ENCODE measurements around the gene SLC10A3. TPM values are rescaled to one million over a fixed set of nuclear protein-coding genes. Genes with fewer than 3 reads are reported as not detected.

SLC10A3 gene
- total and polyA plus RNA-seq, 2 of the 8 experiments (the other 6 are each of a cell fraction or from before 2014, with no cell fraction given) = 6.8 to 9.5 TPM

DNA sequence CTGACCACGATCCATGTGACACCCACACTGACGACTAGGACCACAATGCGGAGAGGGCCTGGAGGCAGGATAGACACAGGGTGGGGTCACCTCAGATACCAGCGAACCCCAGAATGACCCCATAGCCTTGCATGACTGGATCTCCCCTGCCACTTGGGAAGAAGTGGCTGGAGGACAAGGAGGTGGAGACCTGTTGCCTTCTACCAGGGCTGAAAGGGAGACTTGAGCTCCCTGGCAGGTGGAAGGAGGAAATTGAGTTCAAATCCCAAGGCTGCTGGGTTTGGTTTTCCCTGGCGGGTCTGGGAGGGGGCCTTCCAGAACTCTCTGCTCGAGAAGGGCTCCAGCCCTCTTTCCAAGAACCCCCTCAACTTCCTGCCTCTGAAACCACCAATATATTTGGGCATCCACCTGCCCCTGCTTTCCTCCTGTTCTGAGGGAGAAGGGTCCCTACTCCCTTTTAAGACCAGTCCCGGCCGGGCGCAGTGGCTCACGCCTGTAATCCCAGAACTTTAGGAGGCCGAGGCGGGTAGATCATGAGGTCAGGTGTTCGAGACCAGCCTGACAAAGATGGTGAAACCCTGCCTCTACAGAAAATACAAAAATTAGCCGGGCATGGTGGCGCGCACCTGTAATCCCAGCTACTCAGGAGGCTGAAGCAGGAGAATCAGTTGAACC, 22.6 kb upstream of the SLC10A3 start:
- Histone ChIP-seq H3K4me3 (ENCODE audit: extremely low read depth in 1 of 4, insufficient read depth in 2 of 4, low read depth in 3 of 4, low read length in 4 of 4) (no peak overlapping the region), H2AK5ac (ENCODE audit: low read depth, low read length) (no peak overlapping the region), H3K56ac (replicated peaks; ENCODE audit: insufficient read length, low read depth, low read length) (no peak overlapping the region), H2AFZ (ENCODE audit: low read length) (no peak overlapping the region), H3K23ac (ENCODE audit: insufficient read length) (no peak overlapping the region), H4K5ac (ENCODE audit: insufficient read length, low read depth, low read length) (no peak overlapping the region), H3K4ac (replicated peaks; ENCODE audit: insufficient read length, low read depth, low read length) (no peak overlapping the region), H4K8ac (ENCODE audit: extremely low read depth, insufficient read depth, low read length) (no peak overlapping the region), H3K27me3 (replicated peaks in 1 of 4; ENCODE audit: control insufficient read depth in 3 of 4, extremely low read depth in 1 of 4, insufficient read depth in 3 of 4, low read length in 3 of 4) (no peaks in the 10 kb centered on the region), H3K9ac (replicated peaks in 1 of 4; ENCODE audit: extremely low read depth in 1 of 4, low read depth in 3 of 4, low read length in 3 of 4) (no peak overlapping the region), H2BK12ac (ENCODE audit: low read depth, low read length) (no peak overlapping the region), H2BK20ac (ENCODE audit: low read length) (no peak overlapping the region), H3K4me1 (replicated peaks in 1 of 4; ENCODE audit: control insufficient read depth in 3 of 4, insufficient read depth in 4 of 4, low read length in 3 of 4) (peaks cover 1 to 7% (median 5%) of the 10 kb centered on the region in 4 experiments; a peak in 6 of 7 replicates), H3K18ac (ENCODE audit: extremely low read depth, low read length) (no peak overlapping the region), H2BK120ac (replicated peaks; ENCODE audit: low read depth, low read length) (no peak overlapping the region), H3K36me3 (ENCODE audit: control insufficient read depth in 2 of 4, insufficient read depth in 4 of 4, low read length in 3 of 4) (no peaks in the 10 kb centered on the region), H2BK5ac (ENCODE audit: low read depth, low read length) (no peak overlapping the region), H2BK15ac (ENCODE audit: low read length) (no peak overlapping the region), H3K4me2 (ENCODE audit: insufficient read depth in 1 of 2, low read depth in 2 of 2, low read length in 2 of 2) (no peak overlapping the region), H4K20me1 (replicated peaks in 1 of 2; ENCODE audit: control insufficient read depth in 1 of 2, insufficient read depth in 2 of 2, low read length in 2 of 2) (no peaks in the 10 kb centered on the region), H3K14ac (ENCODE audit: insufficient read length) (no peak overlapping the region), H3K27ac (ENCODE audit: low read depth, low read length) (no peak overlapping the region), H3K23me2 (ENCODE audit: low read depth, low read length) (peaks cover 9% of the 10 kb centered on the region), H3K79me1 (ENCODE audit: low read depth, low read length) (no peaks in the 10 kb centered on the region), H3K79me2 (ENCODE audit: control insufficient read depth in 1 of 2, insufficient read depth in 2 of 2, low read length in 2 of 2) (no peaks in the 10 kb centered on the region), H4K91ac (replicated peaks; ENCODE audit: insufficient read length, low read length) (no peak overlapping the region), H3K9me3 (ENCODE audit: insufficient read depth in 2 of 2, low read depth in 1 of 2, low read length in 1 of 2) (no peaks in the 10 kb centered on the region)
- ChIA-PET POLR2A (ENCODE audit: partially characterized antibody) (no interaction called here), CTCF (ENCODE audit: partially characterized antibody) (no interaction called here)
- WGBS, 2 experiments (ENCODE audit: extremely low coverage in 1 of 2, insufficient coverage in 1 of 2, insufficient read length in 1 of 2, insufficient replicate concordance in 2 of 2, low coverage in 1 of 2, low lambda C conversion rate in 2 of 2, missing lambda C conversion rate in 1 of 2) = 96% methylated on average over 7 of the region's 16 CpGs; no CpG with 5 or more reads in 1 of the 2 experiments
- no peak for DNase-seq (ENCODE audit: low read depth in 1 of 2, low spot score in 2 of 2)
- FAIRE-seq = no peak
- TF ChIP-seq, protein P1, sequence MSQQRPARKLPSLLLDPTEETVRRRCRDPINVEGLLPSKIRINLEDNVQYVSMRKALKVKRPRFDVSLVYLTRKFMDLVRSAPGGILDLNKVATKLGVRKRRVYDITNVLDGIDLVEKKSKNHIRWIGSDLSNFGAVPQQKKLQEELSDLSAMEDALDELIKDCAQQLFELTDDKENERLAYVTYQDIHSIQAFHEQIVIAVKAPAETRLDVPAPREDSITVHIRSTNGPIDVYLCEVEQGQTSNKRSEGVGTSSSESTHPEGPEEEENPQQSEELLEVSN (IDR thresholded peaks at IDR 0.05) = no peak
- TF ChIP-seq SIRT6 (IDR thresholded peaks at IDR 0.05; ENCODE audit: low read length) = no peak
- TF ChIP-seq CEBPB (IDR thresholded peaks at IDR 0.05; ENCODE audit: low read depth, low read length) = no peak
- TF ChIP-seq EGR1 (IDR thresholded peaks at IDR 0.05; ENCODE audit: borderline replicate concordance, low read depth, low read length) = no peak
- no peak for TF ChIP-seq CBX5 (IDR thresholded peaks at IDR 0.05; ENCODE audit: low read depth, low read length)
- TF ChIP-seq, protein P2, sequence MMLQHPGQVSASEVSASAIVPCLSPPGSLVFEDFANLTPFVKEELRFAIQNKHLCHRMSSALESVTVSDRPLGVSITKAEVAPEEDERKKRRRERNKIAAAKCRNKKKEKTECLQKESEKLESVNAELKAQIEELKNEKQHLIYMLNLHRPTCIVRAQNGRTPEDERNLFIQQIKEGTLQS (IDR thresholded peaks at IDR 0.05; ENCODE audit: insufficient read depth, low read depth, low read length) = no peak
- no peak for TF ChIP-seq BACH1 (IDR thresholded peaks at IDR 0.05; ENCODE audit: low read length)
- TF ChIP-seq RAD21 (IDR thresholded peaks at IDR 0.05 in 1 of 2, conservative IDR thresholded peaks at IDR 0.05 in 1 of 2; ENCODE audit: low read depth in 2 of 2, low read length in 2 of 2) = no peak
- TF ChIP-seq RXRA (IDR thresholded peaks at IDR 0.05; ENCODE audit: insufficient read depth, low read depth, low read length) = no peak
- no peak for TF ChIP-seq MAFK (IDR thresholded peaks at IDR 0.05; ENCODE audit: low read depth, low read length)
- no peak for TF ChIP-seq POLR2A (IDR thresholded peaks at IDR 0.05; ENCODE audit: control extremely low read depth in 1 of 2, low read depth in 2 of 2, low read length in 2 of 2)
- no peak for TF ChIP-seq CHD2 (IDR thresholded peaks at IDR 0.05; ENCODE audit: low read length)
- TF ChIP-seq SRF (IDR thresholded peaks at IDR 0.05; ENCODE audit: low read depth, low read length) = no peak
- TF ChIP-seq SP4 (IDR thresholded peaks at IDR 0.05; ENCODE audit: low read length) = no peak

All from H1 (cell line).